Gastroesophageal sphincter (tissue), 3 donors: Measurements from ENCODE around the gene ZBTB32.

ENCODE experiments used
- POLR2A ChIP-seq, 2 donors: fragments of 450-650 bp; IDR thresholded peaks; one replicate each; pipeline ENCODE4 v1.6.1; 2017; ENCODE audit warnings: antibody characterized with exemption in 2 of 2, mild to moderate bottlenecking in 2 of 2, moderate library complexity in 1 of 2
- POLR2AphosphoS5 ChIP-seq: sonication (generic); formaldehyde crosslinking; IDR thresholded peaks from one replicate; pipeline ENCODE4 v1.6.1; 2017; ENCODE audit warnings: antibody characterized with exemption
- TF ChIP-seq, protein P1 (sequence below), 4 experiments: fragments of 200-600 bp in 2 of 4; fragments of 450-650 bp in 2 of 4; sonication (generic) in 1 of 4; IDR thresholded peaks; one replicate each; pipeline ENCODE4 v1.5.1; 2017 to 2019; ENCODE audit warnings: antibody characterized with exemption in 4 of 4, mild to moderate bottlenecking in 2 of 4, moderate library complexity in 2 of 4

- TF ChIP-seq, protein P1, sequence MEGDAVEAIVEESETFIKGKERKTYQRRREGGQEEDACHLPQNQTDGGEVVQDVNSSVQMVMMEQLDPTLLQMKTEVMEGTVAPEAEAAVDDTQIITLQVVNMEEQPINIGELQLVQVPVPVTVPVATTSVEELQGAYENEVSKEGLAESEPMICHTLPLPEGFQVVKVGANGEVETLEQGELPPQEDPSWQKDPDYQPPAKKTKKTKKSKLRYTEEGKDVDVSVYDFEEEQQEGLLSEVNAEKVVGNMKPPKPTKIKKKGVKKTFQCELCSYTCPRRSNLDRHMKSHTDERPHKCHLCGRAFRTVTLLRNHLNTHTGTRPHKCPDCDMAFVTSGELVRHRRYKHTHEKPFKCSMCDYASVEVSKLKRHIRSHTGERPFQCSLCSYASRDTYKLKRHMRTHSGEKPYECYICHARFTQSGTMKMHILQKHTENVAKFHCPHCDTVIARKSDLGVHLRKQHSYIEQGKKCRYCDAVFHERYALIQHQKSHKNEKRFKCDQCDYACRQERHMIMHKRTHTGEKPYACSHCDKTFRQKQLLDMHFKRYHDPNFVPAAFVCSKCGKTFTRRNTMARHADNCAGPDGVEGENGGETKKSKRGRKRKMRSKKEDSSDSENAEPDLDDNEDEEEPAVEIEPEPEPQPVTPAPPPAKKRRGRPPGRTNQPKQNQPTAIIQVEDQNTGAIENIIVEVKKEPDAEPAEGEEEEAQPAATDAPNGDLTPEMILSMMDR (IDR thresholded peaks at IDR 0.05) = no peak
- TF ChIP-seq POLR2A (IDR thresholded peaks at IDR 0.05) (no peak), POLR2AphosphoS5 (no peak)
These were observed 41.7 kb downstream of the ZBTB32 start for GRCh38 chr19:35746087-35746462.
